Measurements from ENCODE around the gene CD1D.
"Not testable (repeated sequence)": the region's sequence is repeated elsewhere in the genome, so short reads cannot be mapped to it uniquely, and the experiment has no call there.

CD1D gene

GRCh38 chr1:158208586-158209116, 28.0 kb downstream of the CD1D start:
- CTCF ChIA-PET, result interaction anchor here (0.5 kb wide), 1 partner anchor 76 kb away, joined by 4 read pairs; no protein-coding TSS in a partner anchor
- TF ChIP-seq CTCF (conservative IDR thresholded peaks at IDR 0.05; ENCODE audit: low read depth), result no peak
- no peak overlapping the region for H3K27ac ChIP-seq
- POLR2A ChIA-PET (ENCODE audit: low non-redundant PET), result no interaction called here
- no peak for DNase-seq (ENCODE audit: low spot score)

GRCh38 chr1:158212320-158212719, 31.6 kb downstream of the CD1D start:
- ChIA-PET POLR2A (ENCODE audit: low non-redundant PET) (no interaction called here), CTCF (no interaction called here)
- no peak for DNase-seq (ENCODE audit: low spot score)
- no peak overlapping the region for H3K27ac ChIP-seq
- TF ChIP-seq CTCF (conservative IDR thresholded peaks at IDR 0.05; ENCODE audit: low read depth), result no peak

GRCh38 chr1:158223445-158223844, 42.8 kb downstream of the CD1D start:
- DNase-seq (ENCODE audit: low spot score); CTCF ChIA-PET; POLR2A ChIA-PET (ENCODE audit: low non-redundant PET): not testable (repeated sequence)

GRCh38 chr1:158227904-158228623, 47.4 kb downstream of the CD1D start:
- POLR2A ChIA-PET (ENCODE audit: low non-redundant PET), result no interaction called here
- DNase-seq (ENCODE audit: low spot score), result no peak
- CTCF ChIA-PET, result no interaction called here

More at GRCh38 chr1:158223445-158223844, 42.8 kb downstream of the CD1D start:
- not testable (repeated sequence) for H3K27ac ChIP-seq

More at GRCh38 chr1:158227904-158228623, 47.4 kb downstream of the CD1D start:
- H3K27ac ChIP-seq, result no peak overlapping the region
- no peak for TF ChIP-seq CTCF (conservative IDR thresholded peaks at IDR 0.05; ENCODE audit: low read depth)
